GM20000 (cell line): ENCODE measurements around the gene FOXRED1.
A peak's percentile ranks its signal among the peaks of the same experiment; 100 is the strongest.

Experiments
- DNase-seq: peaks from one replicate; pipeline ENCODE4 v3.0.0; 2012; ENCODE audit warnings: low spot score
- TF ChIP-seq, protein P1 (sequence below): IDR thresholded peaks from 2 replicates; pipeline ENCODE4 v1.5.1; 2012; ENCODE audit warnings: mild to moderate bottlenecking, control low read depth; ENCODE audit errors: extremely low read depth, missing control alignments

FOXRED1 gene

DNA sequence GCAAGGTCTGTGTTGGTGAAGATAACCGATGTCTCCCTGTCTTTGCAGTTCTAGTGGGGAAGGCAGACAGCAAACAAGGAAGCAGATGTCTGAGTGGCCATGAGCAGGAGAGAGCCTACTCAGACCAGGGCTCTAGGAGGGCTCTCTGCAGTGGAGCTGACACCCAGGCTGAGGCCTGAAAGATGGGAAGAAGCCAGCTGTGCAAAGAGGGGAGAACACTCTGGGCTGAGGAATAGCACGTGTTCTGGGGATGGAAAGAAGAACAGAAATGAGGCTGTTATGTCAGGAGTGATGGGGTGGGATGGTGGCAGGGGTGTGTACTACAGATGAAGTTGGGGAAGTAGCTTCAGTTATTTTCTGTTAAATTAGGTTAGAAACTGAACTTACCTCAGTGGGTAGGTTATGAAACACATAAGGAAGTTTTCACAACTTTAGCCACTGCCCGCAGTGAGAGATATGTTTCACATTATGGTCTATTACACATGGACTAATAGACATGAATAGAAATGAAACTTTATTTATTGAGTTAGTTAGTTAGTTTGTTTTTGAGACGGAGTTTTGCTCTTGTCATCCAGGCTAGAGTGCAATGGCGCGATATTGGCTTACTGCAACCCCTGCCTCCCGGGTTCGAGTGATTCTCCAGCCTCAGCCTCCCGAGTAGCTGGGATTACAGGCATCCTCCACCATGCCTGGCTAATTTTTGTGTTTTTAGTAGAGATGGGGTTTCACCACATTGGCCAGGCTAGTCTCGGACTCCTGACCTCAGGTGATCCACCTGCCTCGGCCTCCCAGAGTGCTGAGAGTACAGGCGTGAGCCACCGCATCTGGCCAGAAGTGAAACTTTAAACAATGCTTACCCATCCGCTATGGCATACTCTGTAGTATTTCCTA, 42.7 kb downstream of the FOXRED1 start:
- no peak for DNase-seq
- TF ChIP-seq, protein P1, sequence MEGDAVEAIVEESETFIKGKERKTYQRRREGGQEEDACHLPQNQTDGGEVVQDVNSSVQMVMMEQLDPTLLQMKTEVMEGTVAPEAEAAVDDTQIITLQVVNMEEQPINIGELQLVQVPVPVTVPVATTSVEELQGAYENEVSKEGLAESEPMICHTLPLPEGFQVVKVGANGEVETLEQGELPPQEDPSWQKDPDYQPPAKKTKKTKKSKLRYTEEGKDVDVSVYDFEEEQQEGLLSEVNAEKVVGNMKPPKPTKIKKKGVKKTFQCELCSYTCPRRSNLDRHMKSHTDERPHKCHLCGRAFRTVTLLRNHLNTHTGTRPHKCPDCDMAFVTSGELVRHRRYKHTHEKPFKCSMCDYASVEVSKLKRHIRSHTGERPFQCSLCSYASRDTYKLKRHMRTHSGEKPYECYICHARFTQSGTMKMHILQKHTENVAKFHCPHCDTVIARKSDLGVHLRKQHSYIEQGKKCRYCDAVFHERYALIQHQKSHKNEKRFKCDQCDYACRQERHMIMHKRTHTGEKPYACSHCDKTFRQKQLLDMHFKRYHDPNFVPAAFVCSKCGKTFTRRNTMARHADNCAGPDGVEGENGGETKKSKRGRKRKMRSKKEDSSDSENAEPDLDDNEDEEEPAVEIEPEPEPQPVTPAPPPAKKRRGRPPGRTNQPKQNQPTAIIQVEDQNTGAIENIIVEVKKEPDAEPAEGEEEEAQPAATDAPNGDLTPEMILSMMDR = no peak

DNA sequence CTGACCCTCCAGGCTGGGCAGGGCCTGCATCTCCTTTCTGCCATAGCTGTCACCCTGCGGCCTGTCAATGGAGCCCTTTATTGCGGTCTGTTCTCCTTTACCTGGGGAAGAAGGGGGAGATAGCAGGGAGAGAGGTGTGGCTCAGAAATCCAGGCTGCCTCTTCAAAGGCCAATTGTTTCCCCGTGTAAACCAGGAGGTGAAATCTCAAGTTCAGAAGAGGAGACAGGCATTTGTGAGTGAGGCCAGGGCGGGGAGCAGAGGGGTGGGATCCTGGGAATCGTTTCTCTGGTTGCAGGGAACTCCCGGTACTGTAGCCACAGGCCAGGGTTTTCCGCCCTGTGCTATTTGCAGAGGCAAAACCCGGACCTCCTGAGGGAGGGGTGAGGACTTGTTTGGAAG, 44.0 kb downstream of the FOXRED1 start:
- no peak for DNase-seq

DNA sequence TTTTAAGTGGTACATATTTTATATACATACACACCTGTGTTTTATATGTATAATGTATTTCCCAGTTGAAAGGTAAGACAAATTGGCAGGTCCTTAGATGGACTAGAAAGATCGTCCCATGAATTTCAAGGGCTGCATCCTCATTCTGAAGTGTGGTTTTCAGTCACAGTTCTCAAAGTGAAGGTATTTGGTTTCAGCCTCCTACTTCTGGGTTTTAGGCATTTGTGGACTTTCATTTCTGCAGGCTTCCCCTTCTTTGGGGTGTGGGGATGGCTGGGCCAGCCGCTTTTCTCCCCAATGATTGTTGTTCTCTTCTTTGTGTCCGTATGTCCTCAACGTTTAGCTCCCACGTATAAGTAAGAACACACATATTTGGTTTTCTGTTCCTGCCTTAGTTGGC, 44.9 kb downstream of the FOXRED1 start:
- TF ChIP-seq, protein P1 = no peak

More for the DNA sequence above, 44.0 kb downstream of the FOXRED1 start:
- TF ChIP-seq, protein P1 = no peak

DNA sequence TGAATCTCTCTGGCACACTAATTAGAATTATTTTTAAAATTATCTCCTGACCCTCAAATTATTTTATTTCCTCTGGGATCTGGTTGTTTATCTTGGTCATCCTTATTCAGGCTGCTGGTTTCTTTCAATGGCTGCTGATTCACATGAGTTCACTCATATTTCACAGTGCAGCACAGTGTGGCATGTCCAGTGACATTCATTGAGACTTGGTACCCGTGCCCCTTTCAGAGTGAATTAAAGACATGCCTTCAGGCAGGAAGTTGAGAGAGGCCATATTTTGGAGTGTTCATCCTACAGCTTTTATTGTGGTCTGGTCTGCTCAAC, 48.4 kb downstream of the FOXRED1 start:
- TF ChIP-seq, protein P1 = no peak
- no peak for DNase-seq

More for the DNA sequence above, 44.9 kb downstream of the FOXRED1 start:
- no peak for DNase-seq

DNA sequence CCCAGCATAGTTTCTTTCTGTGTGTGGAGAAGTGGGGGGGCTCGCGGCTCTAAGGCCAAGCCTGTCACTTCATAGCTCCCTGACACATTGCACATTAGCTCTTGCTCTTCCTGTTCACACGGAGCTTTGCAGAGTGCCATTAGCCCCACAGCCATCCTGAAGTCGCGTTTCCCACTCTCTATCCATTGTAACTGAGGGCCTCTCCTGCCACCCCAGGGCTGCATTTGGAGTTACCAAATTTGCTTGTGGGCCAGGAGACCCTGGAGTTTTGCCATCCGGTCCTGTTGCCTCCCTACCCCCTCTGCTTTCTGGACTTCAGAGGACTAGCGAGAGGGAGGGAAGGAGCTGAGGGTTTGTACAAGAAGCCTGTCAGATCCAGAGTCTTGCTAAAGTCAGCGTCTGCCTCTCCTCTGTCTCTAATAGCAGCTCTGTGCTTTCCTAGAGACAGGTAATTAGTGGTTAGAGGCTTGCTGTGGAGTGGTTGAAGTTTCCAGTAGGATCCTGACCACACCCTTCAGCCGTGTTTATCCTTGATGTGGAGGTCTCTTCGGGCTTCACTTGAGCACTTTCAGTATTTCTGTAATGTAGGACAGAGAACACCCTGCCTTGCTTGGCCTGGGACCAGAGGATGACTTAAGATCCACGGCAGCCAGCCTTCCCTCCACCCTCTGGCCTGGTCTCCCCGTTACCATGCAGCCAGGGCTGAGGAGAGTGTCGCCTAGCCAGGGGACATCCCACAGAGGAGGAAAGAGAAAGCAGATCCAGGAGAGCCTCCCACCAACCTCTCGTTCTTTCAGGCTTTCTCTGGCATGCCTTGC, 49.0 kb downstream of the FOXRED1 start:
- TF ChIP-seq, protein P1 = no peak
- DNase-seq = no peak

DNA sequence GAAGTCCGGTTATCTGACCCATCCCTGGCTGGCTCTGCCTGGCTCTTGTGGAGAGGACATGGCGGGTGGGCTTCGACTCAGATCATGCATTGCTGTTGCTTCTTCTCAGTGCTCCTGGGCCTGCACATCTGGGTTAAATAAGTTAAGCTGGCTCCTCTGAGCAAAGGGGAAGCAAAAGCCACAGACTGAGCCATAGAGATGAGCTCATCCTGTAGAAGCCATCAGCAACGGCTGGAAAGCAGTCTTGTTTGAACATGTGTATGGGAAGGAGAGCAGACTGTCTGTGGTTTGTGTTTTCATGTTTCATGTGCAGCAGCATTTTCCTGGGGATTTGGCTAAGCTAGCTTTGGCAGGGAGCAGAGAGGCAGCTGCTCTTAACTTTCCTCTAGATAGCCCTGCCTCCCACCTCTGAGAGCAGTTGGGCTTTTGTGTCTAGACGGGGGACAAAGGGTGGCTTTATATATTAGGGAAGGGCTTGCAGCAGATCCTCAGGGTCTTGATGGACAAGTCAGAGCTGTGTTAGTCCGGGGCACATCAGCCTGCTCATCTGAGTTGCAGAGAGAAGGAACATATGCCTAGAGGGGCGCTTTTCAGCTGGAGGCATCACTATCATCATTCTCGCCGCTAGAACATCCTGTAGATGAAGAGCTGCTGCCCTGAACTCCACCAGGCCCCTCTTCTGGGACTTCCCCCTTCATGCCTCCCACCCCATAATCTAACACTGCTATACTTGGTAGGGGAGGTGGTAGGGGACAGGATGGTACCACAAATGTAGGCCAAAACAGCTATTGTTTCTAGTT, 49.8 kb downstream of the FOXRED1 start:
- TF ChIP-seq, protein P1 = no peak
- peak; percentile 66 for DNase-seq
